Activated T-cell treated with anti-CD3 and anti-CD28 coated beads, Interleukin-2, amount 50 U/mL, for 48 hours (primary cell): ENCODE data around the gene TBL2.
"Not testable (repeated sequence)": the region's sequence is repeated elsewhere in the genome, so short reads cannot be mapped to it uniquely, and the experiment has no call there.

ENCODE experiments used
- DNase-seq, 2 experiments: peaks; one replicate each; pipeline ENCODE4 v3.0.0-alpha.2; 2020

TBL2 gene, protein sequence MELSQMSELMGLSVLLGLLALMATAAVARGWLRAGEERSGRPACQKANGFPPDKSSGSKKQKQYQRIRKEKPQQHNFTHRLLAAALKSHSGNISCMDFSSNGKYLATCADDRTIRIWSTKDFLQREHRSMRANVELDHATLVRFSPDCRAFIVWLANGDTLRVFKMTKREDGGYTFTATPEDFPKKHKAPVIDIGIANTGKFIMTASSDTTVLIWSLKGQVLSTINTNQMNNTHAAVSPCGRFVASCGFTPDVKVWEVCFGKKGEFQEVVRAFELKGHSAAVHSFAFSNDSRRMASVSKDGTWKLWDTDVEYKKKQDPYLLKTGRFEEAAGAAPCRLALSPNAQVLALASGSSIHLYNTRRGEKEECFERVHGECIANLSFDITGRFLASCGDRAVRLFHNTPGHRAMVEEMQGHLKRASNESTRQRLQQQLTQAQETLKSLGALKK

DNA sequence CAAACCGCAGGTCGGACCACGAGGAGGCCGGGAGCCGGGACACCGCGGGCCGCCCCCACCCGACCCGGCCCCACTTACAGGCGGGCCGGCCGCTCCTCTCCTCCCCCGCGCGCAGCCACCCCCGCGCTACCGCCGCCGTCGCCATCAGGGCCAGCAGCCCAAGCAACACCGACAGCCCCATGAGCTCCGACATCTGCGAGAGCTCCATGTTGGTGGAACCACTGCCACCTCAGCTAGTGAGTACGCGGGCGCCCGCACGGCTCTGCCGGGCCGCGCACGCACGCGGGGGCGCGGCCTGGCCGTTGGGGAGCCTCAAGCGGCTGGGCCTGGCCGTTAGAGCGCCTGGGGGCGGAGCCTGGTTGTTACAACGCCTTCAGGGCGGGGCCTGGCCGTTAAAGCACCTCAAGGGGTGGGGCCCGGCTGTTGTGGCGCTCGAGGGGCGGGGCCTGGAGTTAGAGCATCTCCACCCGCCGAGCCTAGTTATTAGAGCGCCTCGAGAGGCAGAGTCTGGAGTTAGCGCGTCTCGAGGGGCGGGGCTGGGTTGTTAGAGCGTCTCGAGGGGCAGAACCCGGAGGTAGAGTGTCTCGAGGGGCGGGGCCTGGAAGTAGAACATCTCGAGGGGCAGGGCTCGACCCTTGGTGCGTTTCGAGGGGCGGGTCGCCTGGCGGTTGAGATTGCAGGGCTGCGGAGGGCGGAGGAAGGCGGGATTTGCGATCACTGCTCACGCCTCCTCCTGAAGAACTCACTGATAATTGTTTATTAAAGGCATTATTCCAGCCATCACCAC lies at the start of gene TBL2:
Gene TBL2, minus strand, starts transcription at position 238 of the 787 bp plus-strand sequence. Its CDS starts 30 bp downstream, at position 208.
- DNase-seq: peak; percentile 99 to 100

DNA sequence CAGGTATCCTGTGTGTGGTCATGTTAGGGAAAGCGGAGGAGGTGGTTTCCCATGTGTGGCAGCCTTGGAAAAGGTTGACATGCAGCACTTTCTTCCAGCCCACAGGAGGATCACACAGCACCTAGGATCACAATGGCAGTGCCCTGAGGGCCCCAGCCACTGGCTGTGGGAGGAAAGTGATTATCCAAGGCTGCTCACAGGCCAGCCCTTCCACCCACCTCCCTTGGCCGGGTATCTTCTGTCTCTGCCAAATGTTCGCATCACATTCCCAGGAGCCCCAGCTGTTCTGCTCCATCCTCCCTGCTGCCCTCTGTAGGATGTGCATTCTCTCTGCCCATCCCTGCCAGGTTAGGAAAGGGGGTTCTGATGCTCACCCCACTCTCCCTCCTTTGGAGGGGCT lies 48.4 kb upstream of the TBL2 start:
- no peak for DNase-seq

DNA sequence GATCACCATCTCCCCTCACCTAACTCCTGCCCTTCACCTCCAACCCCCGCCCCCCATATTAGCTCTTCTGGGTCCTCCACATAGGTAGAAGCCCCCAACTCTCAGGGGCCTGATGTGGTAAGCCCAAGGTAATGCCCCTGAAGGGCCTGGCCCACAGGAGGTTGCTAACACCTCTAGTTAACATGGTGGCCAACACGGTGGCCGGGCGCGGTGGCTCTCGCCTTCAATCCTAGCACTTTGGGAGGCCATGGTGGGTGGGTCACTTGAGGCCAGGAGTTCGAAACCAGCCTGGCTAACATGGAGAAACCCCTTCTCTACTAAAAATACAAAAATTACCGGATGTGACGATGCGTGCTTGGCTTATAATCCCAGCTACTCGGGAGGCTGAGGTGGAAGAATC lies 46.9 kb upstream of the TBL2 start:
- no peak for DNase-seq

DNA sequence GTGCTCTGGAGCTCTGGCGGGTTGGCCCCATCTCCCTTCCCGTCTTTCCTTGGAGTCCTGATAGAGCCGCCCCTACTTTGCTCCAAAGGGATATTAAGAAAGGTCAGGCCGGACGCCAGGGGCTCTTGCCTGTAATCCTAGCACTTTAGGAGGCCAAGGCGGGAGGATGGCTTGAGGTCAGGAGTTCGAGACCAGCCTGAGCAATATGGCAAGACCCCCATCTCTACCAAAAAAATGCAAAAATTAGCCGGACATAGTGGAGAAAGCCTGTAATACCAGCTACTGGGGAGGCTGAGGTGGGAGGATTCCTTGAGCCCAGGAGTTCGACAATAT lies 46.3 kb upstream of the TBL2 start:
- DNase-seq: no peak

DNA sequence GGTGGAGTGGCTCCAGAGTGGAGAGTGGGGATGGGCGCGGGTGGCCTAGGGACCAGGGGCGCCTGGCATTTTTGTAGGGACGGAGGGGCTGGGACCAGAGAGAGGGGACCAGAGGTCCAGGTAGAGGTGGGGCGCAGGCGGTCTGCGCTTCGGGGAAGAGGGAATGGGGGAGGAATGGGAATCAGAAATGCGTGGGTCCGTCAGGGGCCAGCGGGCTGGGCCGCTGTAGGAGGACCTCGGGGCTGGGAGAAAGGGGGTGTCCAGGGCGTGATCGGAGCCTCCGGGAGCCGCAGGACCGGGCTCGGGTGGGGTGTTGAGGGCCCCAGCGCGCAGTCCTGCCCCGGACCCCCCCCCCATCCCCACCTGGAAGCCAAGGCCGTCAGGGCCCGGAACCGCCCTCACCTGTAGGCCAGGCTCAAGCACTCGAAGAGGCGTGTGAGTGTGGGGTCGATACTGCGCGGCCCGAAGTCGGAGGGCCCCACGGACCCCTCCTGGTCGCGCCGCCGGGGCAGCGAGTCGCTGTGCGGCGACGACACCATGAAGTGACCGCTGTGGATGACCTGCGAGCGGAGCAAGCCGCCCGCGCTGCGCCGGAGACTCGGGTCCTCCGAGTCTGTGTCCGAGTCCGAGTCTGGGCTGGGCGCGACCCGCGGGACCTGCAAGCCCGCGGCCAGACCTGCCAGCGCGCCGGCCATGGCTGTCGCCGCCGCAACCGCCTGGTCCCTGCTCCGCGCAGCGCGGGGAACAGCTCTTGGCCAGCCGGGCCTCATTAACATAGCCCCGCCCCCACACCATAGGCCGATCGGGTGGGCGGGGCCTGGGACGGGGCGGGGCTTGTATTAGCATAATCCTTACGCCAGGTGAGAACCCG lies 45.7 kb upstream of the TBL2 start, which contains the start of gene MLXIPL:
Gene MLXIPL, minus strand, starts transcription at position 725 of the 871 bp plus-strand sequence. Its CDS starts 30 bp downstream, at position 695.
- DNase-seq: peak; percentile 76 to 78

DNA sequence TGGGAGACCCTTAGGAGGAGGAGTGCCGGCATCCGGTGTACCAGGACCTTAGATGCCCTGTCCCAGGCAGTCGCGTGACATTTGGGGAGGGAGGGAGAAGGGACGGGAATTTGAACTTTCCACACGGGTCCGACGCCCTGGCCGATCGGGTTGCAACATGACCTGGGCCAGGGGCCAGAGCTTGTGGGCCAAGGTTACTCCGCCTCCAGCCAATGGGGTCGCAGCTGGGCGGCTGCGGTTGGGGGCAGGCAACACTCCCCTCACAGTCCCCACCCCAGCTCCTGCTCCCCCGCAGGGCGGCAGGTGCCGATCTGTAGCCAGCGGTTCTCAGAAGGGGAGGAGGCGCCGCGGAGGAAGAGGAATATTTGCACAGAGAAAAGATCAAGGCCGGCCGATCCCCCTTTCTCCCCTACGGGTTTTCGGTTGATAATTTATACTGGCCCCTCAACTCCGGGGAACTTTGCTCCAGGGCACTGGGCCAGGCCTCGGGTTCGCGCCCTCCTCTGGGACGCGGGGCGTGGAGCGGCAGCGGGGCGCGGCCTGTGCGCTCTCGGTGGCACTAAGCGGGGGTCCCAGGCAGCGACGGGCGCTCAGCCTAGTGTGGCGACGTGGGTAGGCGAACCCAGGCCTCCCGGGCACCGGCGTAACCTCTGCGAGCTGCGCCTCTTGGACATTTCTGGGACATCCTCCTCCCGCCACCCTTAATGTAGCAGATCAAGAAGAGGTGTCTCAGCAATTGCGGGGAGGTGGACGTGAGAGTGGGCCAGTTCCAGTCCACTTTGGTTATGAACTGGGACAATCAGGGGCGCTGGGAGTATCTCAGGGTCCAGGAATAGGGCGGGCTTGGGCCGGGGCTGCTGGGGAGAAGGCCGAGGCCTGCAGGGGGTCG lies 44.8 kb upstream of the TBL2 start:
- DNase-seq: no peak

DNA sequence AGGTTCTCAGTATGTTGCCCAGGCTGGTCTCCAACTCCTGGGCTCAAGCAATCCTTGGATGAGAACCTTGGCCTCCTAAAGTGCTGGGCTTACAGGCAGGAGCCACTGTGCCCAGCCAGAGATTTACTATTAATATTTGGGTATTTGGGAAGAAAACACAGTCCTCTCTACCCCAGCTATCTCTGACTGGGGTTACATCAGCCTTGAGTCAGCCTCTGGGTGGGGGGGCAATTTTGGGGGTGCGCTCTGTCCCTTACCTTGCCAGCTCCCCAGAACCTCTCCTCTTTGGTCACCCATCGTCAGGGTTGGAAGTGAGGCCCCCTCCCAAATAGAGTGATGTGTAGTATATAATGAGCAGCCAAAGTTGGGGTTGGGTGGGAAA lies 44.1 kb upstream of the TBL2 start:
- DNase-seq: no peak

DNA sequence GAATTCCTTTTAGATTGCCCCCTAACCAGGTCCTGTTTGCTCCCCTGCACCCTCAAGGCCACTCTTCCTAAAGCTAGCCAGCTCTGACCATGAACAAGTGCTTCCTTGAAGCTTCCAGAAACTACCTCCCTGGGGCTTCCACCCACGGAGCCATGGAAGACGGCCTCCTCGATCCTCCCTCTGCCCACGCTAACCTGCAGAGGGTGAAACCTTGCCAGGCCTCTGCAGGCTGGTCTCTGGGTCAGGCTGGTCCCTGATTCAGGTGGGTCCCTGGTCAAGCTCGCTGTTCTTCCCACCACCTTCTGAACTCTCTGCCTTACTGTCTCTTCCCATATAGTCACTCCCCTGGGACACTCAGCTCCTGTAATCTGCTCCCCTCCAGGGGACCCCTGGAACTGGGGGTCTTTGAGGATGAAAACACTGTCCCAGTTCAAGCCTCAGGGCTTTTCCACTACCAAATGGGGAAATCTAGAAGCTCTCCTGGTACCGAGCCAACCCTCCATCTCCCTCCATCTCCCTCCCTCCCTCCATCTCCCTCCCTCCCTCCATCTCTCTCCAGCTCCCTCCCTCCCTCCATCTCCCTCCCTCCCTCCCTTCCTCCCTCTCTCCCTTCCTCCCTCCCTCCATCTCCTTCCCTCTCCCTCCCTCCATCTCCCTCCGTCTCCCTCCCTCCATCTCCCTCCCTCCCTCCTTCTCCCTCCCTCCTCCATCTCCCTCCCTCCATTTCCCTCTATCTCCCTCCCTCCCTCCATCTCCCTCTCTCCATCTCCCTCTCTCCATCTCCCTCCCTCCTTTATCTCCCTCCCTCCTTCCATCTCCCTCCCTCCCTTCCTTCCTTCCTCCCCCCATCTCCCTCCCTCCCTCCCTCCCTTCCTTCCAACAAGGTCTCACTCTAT lies 43.0 kb upstream of the TBL2 start:
- DNase-seq: no peak

DNA sequence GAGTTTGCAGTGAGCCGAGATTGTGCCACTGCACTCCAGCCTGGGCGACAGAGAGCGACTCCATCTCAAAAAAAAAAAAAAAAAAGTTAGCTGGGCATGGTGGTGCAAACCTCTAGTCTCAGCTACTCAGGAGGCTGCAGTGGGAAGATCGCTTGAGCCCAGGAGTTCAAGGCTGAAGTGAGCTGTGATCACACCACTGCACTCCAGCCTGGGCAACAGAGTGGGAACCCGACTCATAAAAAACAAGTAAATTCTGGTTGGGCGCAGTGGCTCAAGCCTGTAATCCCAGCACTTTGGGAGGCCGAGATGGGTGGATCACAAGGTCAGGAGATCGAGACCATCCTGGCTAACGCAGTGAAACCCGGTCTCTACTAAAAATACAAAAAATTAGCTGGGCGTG lies 41.0 kb upstream of the TBL2 start:
- DNase-seq: not testable (repeated sequence)

DNA sequence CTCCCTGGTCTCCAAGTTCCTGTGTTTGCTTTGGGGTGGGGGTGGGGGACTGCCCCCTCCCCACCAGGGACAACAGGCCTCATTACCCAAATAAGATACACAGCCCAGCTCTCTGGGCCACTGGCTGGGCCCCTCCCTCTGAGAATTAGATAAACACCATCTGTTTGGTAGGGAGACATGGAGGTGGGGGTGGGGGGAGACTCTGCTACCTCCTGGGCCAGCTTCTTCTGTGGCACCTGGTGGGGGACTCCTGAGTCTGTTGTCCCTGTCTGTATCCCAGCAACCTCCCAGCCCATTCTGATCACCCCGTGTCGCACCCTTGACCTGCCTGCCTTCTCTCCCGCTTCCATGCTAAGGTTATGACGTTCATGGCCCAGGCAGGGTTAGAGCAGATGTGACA lies 40.2 kb upstream of the TBL2 start:
- no peak for DNase-seq

DNA sequence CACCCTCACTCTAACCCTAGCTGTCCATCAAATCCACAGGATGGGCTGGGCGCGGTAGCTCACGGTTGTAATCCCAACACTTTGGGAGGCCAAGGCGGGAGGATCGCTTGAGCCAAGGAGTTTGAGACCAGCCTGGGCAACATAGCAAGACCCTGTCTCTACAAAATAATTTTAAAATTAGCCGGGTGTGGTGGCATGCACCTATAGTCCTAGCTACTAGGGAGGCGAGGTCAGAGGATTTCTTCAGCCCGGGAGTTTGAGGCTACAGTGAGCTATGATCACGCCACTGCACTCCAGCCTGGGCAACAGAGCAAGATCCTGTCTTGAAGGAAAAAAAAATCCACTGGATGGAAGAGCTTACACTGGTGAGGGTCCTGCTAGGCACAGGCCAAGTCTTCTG lies 39.1 kb upstream of the TBL2 start:
- DNase-seq: not testable (repeated sequence)

DNA sequence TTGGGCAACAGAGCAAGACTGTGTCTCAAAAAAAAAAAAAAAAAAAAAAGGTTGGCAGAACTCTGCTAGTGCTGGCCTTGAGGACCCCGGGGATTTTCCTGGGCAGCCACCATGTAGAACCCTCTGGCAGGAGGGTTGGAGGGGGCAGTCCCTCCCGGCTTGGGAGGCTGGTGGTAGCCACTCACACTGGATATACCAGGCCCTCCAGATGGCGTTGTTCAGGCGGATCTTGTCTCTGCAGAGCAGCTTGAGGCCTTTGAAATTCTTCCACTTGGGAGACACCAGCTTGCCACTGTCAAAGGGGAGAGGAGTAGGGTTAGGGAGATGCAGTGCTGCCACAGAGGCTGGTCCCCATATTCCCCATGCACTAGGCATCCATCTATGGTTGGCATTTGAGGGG lies 37.5 kb upstream of the TBL2 start:
- no peak for DNase-seq

DNA sequence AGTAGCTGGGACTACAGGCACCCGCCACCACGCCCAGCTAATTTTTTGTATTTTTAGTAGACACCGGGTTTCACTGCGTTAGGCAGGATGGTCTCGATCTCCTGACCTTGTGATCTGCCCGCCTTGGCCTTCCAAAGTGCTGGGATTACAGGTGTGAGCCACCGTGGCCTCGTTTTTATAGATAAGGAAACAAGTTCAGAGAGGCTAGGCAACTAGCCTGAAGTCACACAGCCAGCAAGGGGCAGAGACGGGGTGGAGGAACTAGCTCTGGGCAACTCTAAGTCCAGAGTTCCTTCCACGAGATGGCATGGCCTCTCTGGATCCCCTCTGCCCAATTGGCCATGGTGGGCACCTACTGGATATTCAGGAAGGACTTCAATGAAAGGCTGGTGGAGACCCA lies 36.6 kb upstream of the TBL2 start:
- DNase-seq: not testable (repeated sequence)

DNA sequence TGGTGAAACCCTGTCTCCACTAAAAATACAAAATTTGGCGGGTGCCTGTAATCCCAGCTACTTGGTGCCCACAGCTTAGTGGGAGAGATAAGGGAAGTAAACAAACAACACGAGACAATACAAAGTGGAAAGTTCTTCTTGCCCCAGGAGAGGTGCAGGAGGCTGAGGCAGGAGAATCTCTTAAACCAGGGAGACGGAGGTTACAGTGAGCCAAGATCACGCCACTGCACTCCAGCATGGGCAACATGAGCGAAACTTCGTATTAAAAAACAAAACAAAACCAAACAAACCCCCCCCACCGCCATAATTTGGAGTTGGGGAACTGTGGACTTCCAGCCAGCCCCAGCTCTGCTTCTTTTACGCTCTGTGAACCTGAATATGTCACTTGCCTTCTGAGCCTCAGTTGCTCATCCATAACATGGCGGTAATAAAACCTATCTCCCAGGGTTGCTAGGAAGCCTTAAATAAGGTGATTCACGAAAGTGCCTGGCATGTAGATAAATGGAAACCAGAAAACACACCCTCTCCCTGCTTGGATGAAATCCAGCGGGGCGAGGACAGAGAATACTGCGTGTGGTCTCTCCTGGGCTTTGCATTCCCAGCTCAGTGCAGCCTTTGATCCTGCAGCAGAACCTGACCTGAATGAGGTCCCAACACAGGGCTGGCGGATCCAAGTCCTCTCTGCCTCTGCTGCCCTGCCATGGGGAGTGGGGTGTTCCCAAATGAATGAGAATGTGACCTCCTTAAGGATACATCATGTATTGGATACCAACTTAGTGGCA lies 35.8 kb upstream of the TBL2 start:
- DNase-seq: no peak

DNA sequence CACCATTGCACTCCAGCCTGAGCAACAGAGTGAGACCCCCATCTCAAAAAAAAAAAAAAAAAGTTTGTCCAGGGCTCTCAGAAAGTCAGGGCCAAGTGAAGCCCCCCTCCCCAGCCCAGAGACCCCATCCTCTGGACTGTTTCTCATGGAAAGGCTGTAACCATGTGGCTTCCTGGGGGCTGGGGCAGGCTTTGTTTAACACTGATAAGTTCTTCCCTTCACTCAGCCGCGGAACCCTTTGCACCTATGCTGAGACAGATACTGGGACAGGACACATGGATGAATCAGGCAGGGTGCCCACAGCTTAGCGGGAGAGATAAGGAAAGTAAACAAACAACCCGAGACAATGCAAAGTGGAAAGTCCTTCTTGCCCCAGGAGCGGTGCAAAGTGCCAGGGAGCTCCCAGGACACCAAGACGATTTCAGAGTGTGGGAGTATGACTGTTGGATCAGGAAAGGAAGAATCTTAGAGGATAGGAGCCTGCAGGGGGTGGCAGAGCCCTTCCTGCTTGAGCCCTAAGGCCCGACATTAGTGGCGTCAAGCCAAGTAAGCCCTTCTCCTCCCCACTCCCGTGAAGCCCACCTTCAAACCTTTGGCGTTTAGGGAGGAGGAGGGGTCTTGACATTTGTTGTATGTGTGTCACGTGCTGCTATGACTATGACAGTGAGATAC lies 34.4 kb upstream of the TBL2 start:
- DNase-seq: no peak

DNA sequence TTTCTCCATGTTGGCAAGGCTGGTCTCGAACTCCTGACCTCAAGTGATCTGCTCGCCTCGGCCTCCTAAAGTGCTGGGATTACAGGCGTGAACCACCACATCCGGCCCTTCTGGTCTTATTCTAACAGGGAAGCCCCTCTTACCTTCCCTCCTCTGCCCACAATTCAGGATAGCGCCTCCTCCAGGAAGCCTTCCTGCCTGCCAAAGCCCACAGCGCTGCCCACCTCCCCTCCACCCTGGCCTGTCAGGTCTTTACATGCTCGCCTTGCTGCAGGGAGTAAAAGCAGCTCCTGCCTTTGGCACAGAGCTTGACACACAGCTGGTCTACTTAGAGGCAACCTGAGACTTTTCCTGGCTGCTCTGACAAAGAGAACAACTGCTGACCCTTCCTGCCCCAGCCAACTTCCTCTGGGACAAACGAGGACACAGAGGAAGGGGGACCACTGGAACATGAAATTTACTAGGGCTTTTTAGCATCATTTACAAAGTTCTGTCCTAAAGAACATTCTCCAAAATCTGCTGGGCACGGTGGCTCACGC lies 32.7 kb upstream of the TBL2 start:
- no peak for DNase-seq

DNA sequence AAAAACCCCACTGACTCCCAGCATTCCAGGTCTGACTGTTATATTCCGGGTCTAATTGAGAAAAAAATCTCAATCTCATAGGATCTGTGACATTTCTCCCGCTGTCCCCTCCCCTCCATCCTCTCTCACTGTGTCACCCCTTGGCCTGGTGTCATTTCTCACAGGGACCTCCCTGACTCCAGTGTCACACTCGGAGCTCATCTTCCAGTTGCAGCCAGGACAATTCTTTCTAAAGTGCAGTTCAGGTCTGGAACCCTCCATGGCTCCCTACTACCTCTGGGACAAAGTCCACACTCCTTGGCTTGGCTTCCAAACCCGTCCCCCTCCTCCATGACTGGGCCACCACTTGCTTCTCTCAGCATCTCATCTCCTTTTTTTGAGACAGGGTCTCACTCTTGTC lies 31.7 kb upstream of the TBL2 start:
- no peak for DNase-seq

DNA sequence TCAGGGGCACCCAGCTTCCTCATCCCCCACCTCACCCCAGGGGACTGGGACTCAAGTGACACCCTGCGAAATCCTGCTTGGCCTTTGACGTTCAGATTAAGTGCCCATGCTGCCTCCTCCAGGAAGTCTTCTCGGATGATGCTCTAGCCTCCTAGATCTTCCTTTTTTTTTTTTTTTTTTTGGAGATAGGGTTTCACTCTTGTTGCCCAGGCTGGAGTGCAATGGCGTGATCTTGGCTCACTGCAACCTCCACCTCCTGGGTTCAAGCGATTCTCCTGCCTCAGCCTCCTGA lies 29.3 kb upstream of the TBL2 start:
- not testable (repeated sequence) for DNase-seq
